Kidney glomerular epithelial cell (primary cell): ENCODE results near the gene ACP6.
"Not testable (repeated sequence)": the region's sequence is repeated elsewhere in the genome, so short reads cannot be mapped to it uniquely, and the experiment has no call there.

Experiments used
- DNase-seq: peaks from one replicate; lab custom pipeline; 2025; lab: John Stamatoyannopoulos, UW

Gene ACP6

GRCh38 chr1:147670319-147671001 lies at the start of gene ACP6:
TSS of gene ACP6 (minus strand) at chr1:147670524. CDS start at chr1:147670048, 476 bp downstream.
- DNase-seq, result peak; percentile 95

DNA sequence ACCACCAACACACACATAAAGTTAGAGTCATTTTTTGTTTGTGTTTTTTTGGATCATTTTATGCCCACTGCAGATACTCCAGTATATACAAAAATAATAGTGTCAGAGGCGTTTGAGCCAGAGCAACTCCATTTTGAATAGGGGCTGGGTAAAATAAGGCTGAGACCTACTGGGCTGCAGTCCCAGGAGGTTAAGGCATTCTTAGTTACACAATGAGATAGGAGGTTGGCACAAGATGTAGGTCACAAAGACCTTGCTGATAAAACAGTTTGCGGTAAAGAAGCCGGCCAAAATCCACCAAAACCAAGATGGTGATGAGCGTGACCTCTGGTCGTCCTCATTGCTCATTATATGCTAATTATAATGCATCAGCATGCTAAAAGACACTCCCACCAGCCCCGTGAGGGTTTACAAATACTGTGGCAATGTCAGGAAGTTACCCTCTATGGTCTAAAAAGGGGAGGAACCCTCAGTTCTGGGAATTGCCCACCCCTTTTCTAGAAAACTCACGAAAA lies 49.4 kb upstream of the ACP6 start:
- no peak for DNase-seq

DNA sequence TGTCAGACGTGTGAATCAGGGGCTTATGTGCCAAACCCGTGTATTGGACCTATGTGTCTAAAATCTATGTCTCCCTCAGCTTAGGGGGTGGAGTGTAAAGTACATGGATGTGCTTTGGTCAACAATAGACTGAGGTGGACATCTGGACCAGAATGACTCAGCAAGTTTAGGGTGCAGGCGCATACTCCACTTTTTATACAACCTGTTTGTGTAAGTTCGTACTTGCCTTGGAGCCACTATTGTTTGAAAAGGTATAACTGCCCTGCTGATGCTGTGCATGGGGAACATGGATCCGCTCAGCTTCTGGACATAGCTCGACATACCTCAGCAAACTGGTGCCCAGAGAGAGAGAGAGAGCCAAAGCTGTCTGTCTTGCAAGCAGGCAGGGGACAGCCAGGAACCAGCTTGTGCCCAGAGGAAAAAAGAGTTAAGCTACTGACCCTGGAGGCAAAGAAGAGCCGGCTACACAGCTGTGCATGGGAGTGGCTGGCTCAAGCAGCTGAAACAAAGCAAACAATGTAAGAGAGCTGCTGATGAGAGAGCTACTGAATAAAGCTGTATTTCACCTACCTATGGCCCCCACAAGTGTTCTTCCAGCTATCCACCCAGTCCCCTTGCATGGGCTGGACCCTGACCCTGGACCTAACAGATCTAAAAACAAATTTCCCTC lies 48.8 kb upstream of the ACP6 start:
- DNase-seq, result no peak

DNA sequence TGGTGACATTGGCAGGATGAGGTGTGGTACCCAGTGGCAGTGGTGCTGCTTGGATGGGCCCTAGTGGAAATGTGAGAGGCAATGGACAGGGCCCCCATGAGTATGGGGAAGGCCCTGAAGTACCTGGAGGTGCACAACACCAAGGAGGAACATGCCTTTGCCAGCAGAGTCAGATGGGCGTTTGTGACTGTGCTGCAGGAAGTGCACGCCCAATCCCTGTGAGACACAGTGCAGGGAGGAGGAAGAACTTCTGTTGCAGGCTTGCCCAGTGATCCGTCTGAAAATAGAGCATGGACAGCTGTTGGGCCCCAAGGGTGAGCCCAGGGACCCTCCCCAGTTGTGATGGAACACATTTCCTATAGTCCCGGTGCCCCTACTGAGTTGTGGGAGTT lies 47.4 kb upstream of the ACP6 start:
- no peak for DNase-seq

GRCh38 chr1:147717051-147717705 lies 46.9 kb upstream of the ACP6 start:
- peak; percentile 97 for DNase-seq

GRCh38 chr1:147712605-147713004 lies 42.3 kb upstream of the ACP6 start:
- no peak for DNase-seq

- DNase-seq, result peak; percentile 80
Measured at GRCh38 chr1:147700042-147701006, 30.0 kb upstream of the ACP6 start.

DNA sequence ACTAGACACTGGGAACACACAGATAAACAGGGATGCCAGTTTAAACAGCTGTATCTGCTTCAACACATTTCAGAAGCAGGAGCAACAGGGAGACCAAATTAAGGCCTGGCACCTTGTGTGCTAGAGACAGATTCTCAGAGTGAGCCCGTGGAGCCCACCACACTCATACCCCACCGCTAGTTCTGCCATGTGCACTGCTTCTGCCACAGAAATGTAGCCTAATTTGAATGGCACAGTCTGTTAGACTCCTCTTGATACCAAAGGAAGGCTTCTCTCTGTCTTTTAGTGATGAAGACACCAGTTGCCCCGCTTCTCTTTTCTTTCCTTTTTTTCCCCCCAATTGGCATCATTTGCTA lies 29.3 kb upstream of the ACP6 start:
- DNase-seq, result no peak

DNA sequence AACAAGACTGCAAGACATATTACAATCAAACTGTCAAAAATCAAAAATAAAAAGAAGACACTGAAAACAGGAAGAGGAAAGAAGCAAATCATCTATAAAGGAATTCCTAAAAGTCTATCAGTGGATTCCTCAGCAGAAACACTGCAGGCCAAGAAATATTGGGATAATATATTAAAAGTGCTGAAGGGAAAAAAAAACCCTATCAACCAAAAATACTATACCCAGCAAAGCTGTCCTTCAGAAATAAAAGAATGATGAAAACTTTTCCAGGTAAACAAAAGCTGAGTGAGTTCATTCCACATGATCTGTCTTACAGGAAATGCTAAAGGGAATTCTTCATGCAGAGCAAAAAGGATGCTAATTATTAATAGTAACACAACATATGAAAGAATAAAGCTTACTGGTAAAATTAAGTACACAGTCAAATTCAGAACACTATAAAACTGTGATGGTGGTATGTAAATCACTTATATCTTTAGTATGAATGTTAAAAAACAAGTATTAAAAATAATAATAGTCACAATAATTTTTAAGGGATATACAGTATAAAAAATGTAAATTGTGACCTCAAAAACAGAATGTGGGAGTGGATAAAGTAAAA lies 12.9 kb upstream of the ACP6 start:
- DNase-seq, result no peak

DNA sequence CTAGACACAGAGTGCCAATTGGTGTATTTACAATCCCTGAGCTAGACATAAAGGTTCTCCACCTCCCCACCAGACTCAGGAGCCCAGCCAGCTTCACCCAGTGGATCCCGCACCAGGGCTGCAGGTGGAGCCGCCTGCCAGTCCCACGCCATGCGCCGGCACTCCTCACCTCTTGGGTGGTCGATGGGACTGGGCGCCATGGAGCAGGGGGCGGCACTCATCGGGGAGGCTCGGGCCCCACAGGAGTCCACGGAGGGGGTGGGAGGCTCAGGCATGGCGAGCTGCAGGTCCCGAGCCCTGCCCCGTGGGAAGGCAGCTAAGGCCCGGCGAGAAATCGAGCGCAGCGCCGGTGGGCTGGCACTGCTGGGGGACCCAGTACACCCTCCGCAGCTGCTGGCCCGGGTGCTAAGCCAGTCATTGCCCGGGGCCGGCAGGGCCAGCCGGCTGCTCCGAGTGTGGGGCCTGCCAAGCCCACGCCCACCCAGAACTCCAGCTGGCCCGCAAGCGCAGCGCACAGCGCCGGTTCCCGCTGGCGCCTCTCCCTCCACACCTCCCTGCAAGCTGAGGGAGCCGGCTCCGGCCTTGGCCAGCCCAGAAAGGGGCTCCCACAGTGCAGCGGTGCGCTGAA lies 10.4 kb upstream of the ACP6 start:
- DNase-seq, result not testable (repeated sequence)

- DNase-seq, result not testable (repeated sequence)
Measured at GRCh38 chr1:147677681-147678080, 7.4 kb upstream of the ACP6 start.

- DNase-seq, result peak; percentile 41
Measured at GRCh38 chr1:147676311-147677085, 6.2 kb upstream of the ACP6 start.

DNA sequence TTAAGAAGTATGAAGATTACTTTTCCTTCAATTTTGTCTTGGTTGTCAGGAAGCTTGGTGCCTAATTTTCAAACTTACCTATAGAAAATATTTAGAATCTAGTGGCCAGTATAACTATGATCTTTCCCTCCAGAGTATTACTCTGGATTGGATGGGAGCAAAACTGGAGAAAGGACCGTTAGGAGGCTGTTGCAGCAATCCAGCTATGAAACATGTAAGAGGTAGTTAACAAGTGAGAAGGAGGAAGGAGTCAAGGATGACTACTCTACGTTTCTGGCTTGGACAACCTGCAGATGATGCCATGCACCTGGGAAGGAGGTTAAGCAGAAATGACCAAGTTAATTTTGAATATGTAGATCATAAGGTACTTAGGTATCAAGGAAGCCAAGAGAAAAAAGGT lies 3.5 kb upstream of the ACP6 start:
- no peak for DNase-seq

DNA sequence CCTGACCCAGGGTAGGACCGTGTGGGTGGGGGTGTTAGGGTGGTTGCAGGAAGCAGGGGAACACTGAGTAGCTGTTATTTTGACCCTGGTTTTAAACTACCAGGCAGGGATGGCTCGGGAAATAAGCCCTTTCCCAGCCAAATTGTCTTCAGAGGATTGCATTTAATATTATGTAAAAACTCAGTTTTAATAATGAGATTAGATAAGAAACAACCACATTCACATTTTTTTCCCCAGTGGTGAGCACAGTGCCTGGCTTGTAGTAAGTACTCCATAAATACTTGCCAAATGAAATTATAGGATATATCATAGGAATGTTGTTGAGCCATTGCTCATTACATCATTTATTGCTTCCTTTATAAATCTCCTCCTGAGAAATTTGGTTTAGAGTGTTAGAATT lies 3.1 kb upstream of the ACP6 start:
- no peak for DNase-seq

DNA sequence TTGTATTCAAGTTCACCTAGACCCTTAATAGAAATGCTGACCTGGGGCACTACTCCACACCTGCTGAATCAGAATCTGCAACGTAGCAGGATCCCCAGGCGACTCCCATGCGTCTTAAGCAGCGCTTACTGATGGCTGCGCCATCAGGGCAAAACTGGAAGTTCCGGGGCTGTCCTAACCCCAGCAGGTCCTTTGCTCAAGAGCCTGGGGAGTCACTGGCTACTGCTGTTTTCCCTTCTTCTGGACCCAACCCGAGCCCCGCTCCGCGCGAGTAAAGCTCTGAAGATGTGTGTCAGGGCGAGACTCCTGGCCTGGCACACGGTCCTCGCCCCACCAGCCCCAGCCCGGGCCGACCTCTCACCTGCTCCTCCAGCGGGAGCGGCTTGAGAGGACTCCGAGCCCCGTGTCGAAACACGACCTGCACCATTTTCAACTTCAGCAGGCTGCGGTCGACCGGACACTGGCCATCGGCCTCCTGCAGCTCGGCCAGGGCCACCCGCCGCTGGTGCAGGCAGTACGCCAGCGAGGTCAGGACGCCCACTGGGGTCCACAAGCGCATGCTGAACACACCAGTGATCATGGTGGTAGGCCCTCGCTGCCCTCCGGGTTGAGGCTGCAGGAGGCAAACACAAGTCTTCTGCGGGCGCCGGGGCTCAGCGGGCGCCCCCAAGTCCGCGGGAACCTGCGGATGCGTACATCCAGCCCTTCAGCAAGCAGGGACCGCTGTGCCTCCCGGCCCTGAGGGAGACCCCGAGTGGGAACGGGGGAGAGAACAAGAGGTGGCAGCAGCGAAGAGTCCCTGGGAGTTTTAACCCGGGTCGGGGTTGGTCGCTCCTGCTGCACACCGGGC lies 630 bp downstream of the ACP6 start:
- peak; percentile 26 for DNase-seq

DNA sequence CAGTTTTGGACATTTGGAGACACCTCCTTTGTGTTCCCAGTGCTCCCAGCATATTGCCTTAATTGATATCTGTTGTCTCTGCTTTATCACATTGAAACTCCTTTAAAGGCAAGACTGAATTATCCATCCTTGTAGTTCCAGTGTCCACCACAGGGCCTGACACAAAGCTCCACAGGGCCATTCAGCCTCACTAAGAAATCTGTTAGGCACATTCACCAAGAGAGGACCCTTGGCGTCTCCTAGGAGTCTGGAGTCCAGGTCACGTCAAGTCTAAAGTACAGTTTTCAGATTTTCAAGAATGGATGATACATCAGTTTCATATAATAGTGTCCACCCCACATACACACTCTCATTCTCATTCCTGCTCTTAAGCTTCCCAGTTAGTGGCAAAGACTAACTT lies 4.8 kb downstream of the ACP6 start:
- no peak for DNase-seq

DNA sequence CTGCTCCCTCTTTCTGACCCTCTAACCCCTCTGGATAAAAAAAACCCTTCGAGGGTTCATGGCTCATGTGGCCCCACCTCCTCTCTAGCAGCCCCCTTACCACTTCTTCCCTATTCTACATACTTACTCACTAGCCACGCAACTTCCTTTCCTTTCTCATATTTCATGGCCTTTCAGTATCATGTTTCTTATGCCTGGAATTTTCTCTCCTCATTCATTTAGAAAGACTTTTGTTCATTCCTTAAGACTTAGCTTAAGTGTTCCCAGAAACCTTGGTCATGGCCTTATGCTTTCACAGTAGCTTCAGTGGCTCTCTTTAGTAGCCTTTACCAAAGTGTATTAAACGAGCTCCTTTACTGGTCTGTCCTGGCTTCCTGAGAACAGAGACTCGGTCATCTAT lies 6.1 kb downstream of the ACP6 start:
- no peak for DNase-seq

- DNase-seq, result no peak
Measured at GRCh38 chr1:147654511-147654910, 15.8 kb downstream of the ACP6 start.

DNA sequence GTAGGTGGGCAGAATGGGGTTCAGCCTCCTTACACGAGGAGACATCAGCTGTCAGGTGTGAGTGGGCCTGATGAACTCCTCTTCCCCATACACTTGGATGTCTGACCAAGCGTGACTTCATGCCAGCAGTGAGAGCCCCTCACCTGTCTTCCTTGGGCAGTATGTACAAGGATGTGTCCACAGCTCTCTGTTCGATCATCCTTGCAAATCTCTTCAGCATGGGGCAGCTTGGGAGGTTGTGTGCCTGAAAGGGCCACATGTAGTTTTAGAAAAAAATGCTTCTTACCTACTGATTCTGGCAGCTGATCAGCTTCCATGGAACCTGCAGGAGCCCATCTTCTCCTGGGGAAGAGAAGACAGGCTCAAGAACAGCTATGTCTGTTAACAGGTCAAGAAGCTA lies 18.0 kb downstream of the ACP6 start:
- DNase-seq, result no peak
